Right forelimb (tissue), 1 donor: ENCODE results near the gene TPRA1.
"Not testable (repeated sequence)": the region's sequence is repeated elsewhere in the genome, so short reads cannot be mapped to it uniquely, and the experiment has no call there.

Experiments
- DNase-seq: peaks from one replicate; pipeline ENCODE4 v3.0.0-alpha.2; 2018

TPRA1 gene

GRCh38 chr3:127615631-127616305 lies 25.2 kb upstream of the TPRA1 start:
- no peak for DNase-seq

- no peak for DNase-seq
Measured at GRCh38 chr3:127614928-127615589, 24.5 kb upstream of the TPRA1 start.

GRCh38 chr3:127613406-127613805 lies 22.9 kb upstream of the TPRA1 start:
- DNase-seq: no peak

- DNase-seq: no peak
Measured at GRCh38 chr3:127612966-127613365, 22.4 kb upstream of the TPRA1 start.

- DNase-seq: no peak
Measured at GRCh38 chr3:127611251-127611650, 20.7 kb upstream of the TPRA1 start.

- DNase-seq: no peak
Measured at GRCh38 chr3:127610105-127610504, 19.6 kb upstream of the TPRA1 start.

GRCh38 chr3:127608362-127608718 lies 17.8 kb upstream of the TPRA1 start:
- no peak for DNase-seq

- DNase-seq: no peak
Measured at GRCh38 chr3:127607675-127608361, 17.3 kb upstream of the TPRA1 start.

- DNase-seq: no peak
Measured at GRCh38 chr3:127606981-127607595, 16.6 kb upstream of the TPRA1 start.

- no peak for DNase-seq
Measured at GRCh38 chr3:127606086-127606805, 15.7 kb upstream of the TPRA1 start.

GRCh38 chr3:127605547-127605946 lies 15.0 kb upstream of the TPRA1 start:
- DNase-seq: not testable (repeated sequence)

- no peak for DNase-seq
Measured at GRCh38 chr3:127604546-127605165, 14.1 kb upstream of the TPRA1 start.

- DNase-seq: no peak
Measured at GRCh38 chr3:127604035-127604434, 13.5 kb upstream of the TPRA1 start.

GRCh38 chr3:127600749-127601456 lies 10.4 kb upstream of the TPRA1 start:
- no peak for DNase-seq

- DNase-seq: no peak
Measured at GRCh38 chr3:127598841-127599570, 8.5 kb upstream of the TPRA1 start.

GRCh38 chr3:127597020-127597771 lies 6.7 kb upstream of the TPRA1 start:
- DNase-seq: no peak

GRCh38 chr3:127595303-127595702 lies 4.8 kb upstream of the TPRA1 start:
- DNase-seq: no peak

GRCh38 chr3:127593178-127593577 lies 2.6 kb upstream of the TPRA1 start:
- no peak for DNase-seq

GRCh38 chr3:127590282-127590592 lies 296 bp downstream of the TPRA1 start:
- DNase-seq: no peak

GRCh38 chr3:127589600-127590281 lies 792 bp downstream of the TPRA1 start:
- no peak for DNase-seq
